Astrocyte (in vitro differentiated cells and primary cell): ENCODE data around the gene NMB. TPM values are rescaled to one million over a fixed set of nuclear protein-coding genes. Genes with fewer than 3 reads are reported as not detected.

Source experiments
- DNase-seq: peaks from one replicate; pipeline ENCODE4 v3.0.0-alpha.2; 2010; ENCODE audit warnings: low read depth
- FAIRE-seq: peaks from 2 replicates; lab custom pipeline; 2011; peaks lifted over from hg19 to GRCh38; lab: Jason Lieb, UNC
- H2AFZ ChIP-seq: 2 replicates; pipeline ENCODE4 v1.6.0; 2012; ENCODE audit warnings: low read depth, low read length, inconsistent platforms
- H3K27ac ChIP-seq: 2 replicates; pipeline ENCODE4 v1.5.1; 2011; ENCODE audit warnings: low read depth, low read length, inconsistent platforms
- H3K27me3 ChIP-seq: 2 replicates; pipeline ENCODE4 v1.6.0; 2011; ENCODE audit warnings: low read length, inconsistent platforms; ENCODE audit not compliant: insufficient read depth
- H3K36me3 ChIP-seq: 2 replicates; pipeline ENCODE4 v1.5.1; 2011; ENCODE audit warnings: low read length, inconsistent platforms; ENCODE audit not compliant: insufficient read depth
- H3K4me1 ChIP-seq: 2 replicates; pipeline ENCODE4 v1.5.1; 2011; ENCODE audit warnings: low read length, inconsistent platforms; ENCODE audit not compliant: insufficient read depth
- H3K4me2 ChIP-seq: 2 replicates; pipeline ENCODE4 v1.6.0; 2012; ENCODE audit warnings: low read length, inconsistent platforms
- H3K4me3 ChIP-seq: 2 replicates; pipeline ENCODE4 v1.5.1; 2011; ENCODE audit warnings: low read depth, mild to moderate bottlenecking, low read length, inconsistent platforms; ENCODE audit not compliant: insufficient read depth
- H3K79me2 ChIP-seq: 2 replicates; pipeline ENCODE4 v1.6.0; 2012; ENCODE audit warnings: mild to moderate bottlenecking, low read length, inconsistent platforms; ENCODE audit not compliant: insufficient read depth
- H3K9ac ChIP-seq: 2 replicates; pipeline ENCODE4 v1.6.0; 2012; ENCODE audit warnings: mild to moderate bottlenecking, low read length, inconsistent platforms
- H3K9me3 ChIP-seq: 2 replicates; pipeline ENCODE4 v1.5.1; 2012; ENCODE audit warnings: low read depth, mild to moderate bottlenecking, low read length, inconsistent platforms; ENCODE audit not compliant: insufficient read depth
- H4K20me1 ChIP-seq: 2 replicates; pipeline ENCODE4 v1.6.0; 2012; ENCODE audit warnings: low read length, inconsistent platforms; ENCODE audit not compliant: insufficient read depth
- H3K27ac Mint-ChIP-seq: one replicate; pipeline ENCODE4 v1.8.0; 2021; ENCODE audit warnings: mild to moderate bottlenecking, mixed read lengths; ENCODE audit not compliant: unreplicated experiment
- H3K27me3 Mint-ChIP-seq: one replicate; pipeline ENCODE4 v1.8.0; 2021; ENCODE audit warnings: low read depth, mixed read lengths; ENCODE audit not compliant: unreplicated experiment
- H3K36me3 Mint-ChIP-seq: one replicate; pipeline ENCODE4 v1.8.0; 2021; ENCODE audit warnings: low read depth, mixed read lengths; ENCODE audit not compliant: unreplicated experiment
- H3K4me1 Mint-ChIP-seq: one replicate; pipeline ENCODE4 v1.8.0; 2021; ENCODE audit warnings: low read depth, mixed read lengths; ENCODE audit not compliant: unreplicated experiment
- H3K4me3 Mint-ChIP-seq: one replicate; pipeline ENCODE4 v1.8.0; 2021; ENCODE audit warnings: mild to moderate bottlenecking, moderate library complexity, mixed read lengths; ENCODE audit not compliant: unreplicated experiment
- H3K9me3 Mint-ChIP-seq: one replicate; pipeline ENCODE4 v1.8.0; 2021; ENCODE audit warnings: mild to moderate bottlenecking, mixed read lengths; ENCODE audit not compliant: unreplicated experiment
- EZH2 ChIP-seq: IDR thresholded peaks from 2 replicates; pipeline ENCODE4 v1.6.1; 2012; ENCODE audit warnings: mild to moderate bottlenecking, low read length, inconsistent platforms; ENCODE audit not compliant: insufficient read depth
- total RNA-seq: library from RNA; stranded (reverse); gene quantifications from 2 replicates; pipeline ENCODE4 v1.2.1, GENCODE V29; 2021
- TF ChIP-seq, protein P1 (sequence below): IDR thresholded peaks from 2 replicates; pipeline ENCODE4 v1.5.1; 2011; ENCODE audit warnings: low read depth, mild to moderate bottlenecking, inconsistent platforms, low read length, moderate library complexity; ENCODE audit not compliant: insufficient read depth

NMB gene
- total RNA-seq, 1 donor from 2014 or later: 6.4 TPM

DNA sequence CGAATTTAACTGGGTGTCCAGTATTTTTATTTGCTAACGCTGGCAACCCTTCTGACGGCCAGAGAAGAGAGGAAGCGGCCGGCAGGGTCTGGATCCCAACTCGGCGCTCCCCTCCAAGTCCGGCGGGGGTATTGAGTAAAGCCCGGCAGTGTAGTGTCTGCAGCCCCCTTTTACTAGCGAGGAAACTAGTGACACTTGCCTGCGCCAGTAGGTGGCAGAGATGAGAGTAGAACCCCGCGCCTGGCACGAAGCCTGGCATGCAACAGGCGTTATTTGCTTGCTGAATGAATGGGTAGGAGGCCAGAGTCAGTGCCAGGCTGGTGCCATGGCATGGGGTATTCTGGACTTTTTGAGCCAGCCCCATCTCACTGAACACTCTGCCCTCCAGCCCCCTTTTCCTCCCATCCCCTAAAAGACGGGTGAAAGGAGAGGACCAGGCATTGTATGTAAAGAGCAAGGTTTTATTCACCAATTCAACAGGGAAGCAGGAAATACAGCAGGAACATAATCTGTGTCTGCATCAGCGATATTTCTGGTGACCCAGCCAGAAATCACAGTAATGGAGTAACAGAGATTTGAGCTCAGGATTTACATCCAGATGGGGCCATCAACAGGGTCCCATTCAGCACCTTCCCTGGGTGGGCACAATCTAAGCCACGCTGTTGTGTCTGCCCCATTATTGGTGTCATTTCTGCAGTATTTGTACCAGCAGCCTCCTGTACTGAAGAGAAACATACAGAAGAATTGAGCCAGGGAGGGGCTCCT, 3.1 kb downstream of the NMB start:
- H3K36me3 ChIP-seq: no peaks in the 10 kb centered on the region
- peaks cover 20% of the 10 kb centered on the region for H3K4me1 Mint-ChIP-seq
- H3K36me3 Mint-ChIP-seq: peaks cover 15% of the 10 kb centered on the region
- peaks cover 3% of the 10 kb centered on the region for H3K9me3 Mint-ChIP-seq
- H3K4me1 ChIP-seq: peaks cover 29% of the 10 kb centered on the region
- peaks cover 3% of the 10 kb centered on the region for H3K27me3 Mint-ChIP-seq
- DNase-seq (peak; percentile 62), FAIRE-seq (no peak)
- peak overlapping the region; percentile 93 for H3K9ac ChIP-seq
- peaks cover 24% of the 10 kb centered on the region for H3K79me2 ChIP-seq
- H3K27ac Mint-ChIP-seq: peak overlapping the region; percentile 75
- H3K27me3 ChIP-seq: no peaks in the 10 kb centered on the region
- H3K4me3 Mint-ChIP-seq: peak overlapping the region; percentile 93
- no peak overlapping the region for H2AFZ ChIP-seq
- no peaks in the 10 kb centered on the region for H3K9me3 ChIP-seq
- peaks cover 2% of the 10 kb centered on the region for H4K20me1 ChIP-seq
- peak overlapping the region; percentile 90 for H3K4me3 ChIP-seq
- H3K27ac ChIP-seq: peak overlapping the region; percentile 91
- TF ChIP-seq, protein P1, sequence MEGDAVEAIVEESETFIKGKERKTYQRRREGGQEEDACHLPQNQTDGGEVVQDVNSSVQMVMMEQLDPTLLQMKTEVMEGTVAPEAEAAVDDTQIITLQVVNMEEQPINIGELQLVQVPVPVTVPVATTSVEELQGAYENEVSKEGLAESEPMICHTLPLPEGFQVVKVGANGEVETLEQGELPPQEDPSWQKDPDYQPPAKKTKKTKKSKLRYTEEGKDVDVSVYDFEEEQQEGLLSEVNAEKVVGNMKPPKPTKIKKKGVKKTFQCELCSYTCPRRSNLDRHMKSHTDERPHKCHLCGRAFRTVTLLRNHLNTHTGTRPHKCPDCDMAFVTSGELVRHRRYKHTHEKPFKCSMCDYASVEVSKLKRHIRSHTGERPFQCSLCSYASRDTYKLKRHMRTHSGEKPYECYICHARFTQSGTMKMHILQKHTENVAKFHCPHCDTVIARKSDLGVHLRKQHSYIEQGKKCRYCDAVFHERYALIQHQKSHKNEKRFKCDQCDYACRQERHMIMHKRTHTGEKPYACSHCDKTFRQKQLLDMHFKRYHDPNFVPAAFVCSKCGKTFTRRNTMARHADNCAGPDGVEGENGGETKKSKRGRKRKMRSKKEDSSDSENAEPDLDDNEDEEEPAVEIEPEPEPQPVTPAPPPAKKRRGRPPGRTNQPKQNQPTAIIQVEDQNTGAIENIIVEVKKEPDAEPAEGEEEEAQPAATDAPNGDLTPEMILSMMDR: peak; percentile 57
- no peak for TF ChIP-seq EZH2
- peak overlapping the region; percentile 96 for H3K4me2 ChIP-seq

DNA sequence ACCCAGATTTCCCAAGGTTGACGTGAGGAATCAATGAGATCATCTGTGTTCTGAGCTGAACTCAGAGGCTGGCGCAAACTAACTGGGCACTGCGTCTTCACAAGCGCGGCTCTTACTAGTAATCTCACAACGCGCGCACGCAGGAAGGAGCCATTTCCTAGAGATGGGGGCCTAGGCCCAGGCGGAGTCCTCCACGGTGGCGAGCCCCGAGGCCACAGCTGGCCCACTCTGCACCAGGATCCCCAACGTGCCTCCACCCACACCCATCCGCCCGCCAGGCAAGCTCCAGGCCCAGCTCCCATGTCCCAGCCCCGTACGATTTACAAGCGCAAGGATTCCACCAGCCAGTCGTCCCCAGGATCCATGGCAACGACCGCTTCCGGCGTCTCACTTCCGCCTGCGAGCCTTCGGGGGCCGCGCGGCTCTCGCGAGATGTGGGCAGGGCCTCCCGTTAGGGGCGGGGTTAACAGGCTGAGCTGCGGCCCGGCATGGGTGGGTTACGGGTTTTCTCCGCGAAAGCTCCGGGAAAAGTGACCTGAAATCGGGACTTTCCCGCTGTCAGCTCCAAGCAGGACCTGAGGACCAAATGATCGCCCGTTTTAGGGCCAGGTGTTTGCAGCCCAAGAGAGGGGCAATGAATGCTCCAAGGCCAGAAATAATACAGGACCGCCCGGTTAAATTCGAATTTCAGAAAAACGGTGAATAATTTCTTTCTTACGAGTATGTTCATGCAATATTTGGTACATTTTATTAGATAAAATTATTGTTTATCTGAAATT, 3.9 kb downstream of the NMB start, which contains the start of gene WDR73:
TSS of gene WDR73 (minus strand) at position 374 of the 779 bp plus-strand sequence. CDS start at position 365, 9 bp downstream.
- DNase-seq (peak; percentile 84), FAIRE-seq (no peak)
- H2AFZ ChIP-seq: peak within 1 kb of the TSS; percentile 83
- Mint-ChIP-seq H3K9me3 (peaks cover 3% of the 10 kb centered on the region), H3K27ac (peak within 1 kb of the TSS; percentile 93), H3K36me3 (peaks cover 15% of the 10 kb centered on the region), H3K4me1 (peaks cover 20% of the 10 kb centered on the region), H3K27me3 (peaks cover 3% of the 10 kb centered on the region), H3K4me3 (peak within 1 kb of the TSS; percentile 93)
- peak within 1 kb of the TSS; percentile 90 for H3K4me3 ChIP-seq
- TF ChIP-seq, protein P1: no peak
- TF ChIP-seq EZH2: no peak
- peaks cover 2% of the 10 kb centered on the region for H3K36me3 ChIP-seq
- peak within 1 kb of the TSS; percentile 96 for H3K4me2 ChIP-seq
- H4K20me1 ChIP-seq: peaks cover under 1% of the 10 kb centered on the region
- H3K9ac ChIP-seq: peak within 1 kb of the TSS; percentile 93
- H3K4me1 ChIP-seq: peaks cover 29% of the 10 kb centered on the region
- H3K27me3 ChIP-seq: no peaks in the 10 kb centered on the region
- peak within 1 kb of the TSS; percentile 91 for H3K27ac ChIP-seq
- no peaks in the 10 kb centered on the region for H3K9me3 ChIP-seq
- H3K79me2 ChIP-seq: peaks cover 24% of the 10 kb centered on the region
